ENCODE results near the gene PRKCA. TPM values are rescaled to one million over a fixed set of nuclear protein-coding genes. Genes with fewer than 3 reads are reported as not detected.

PRKCA gene
- total and polyA plus RNA-seq, 10 of the 15 experiments (the other 5 are each of a cell fraction or from before 2014, with no cell fraction given): 0.11 to 14.6 (median 0.72) TPM

- ATAC-seq (no peak), DNase-seq (ENCODE audit: low read depth, low spot score) (no peak), FAIRE-seq (no peak)
- Histone ChIP-seq H3K27me3 (replicated peaks in 1 of 2; ENCODE audit: control insufficient read depth in 2 of 2, insufficient read depth in 2 of 2, low read length in 1 of 2) (peaks cover 0 to 5% of the 10 kb centered on the region in 2 experiments; a peak in 2 of 4 replicates), H3K9ac (ENCODE audit: control insufficient read depth, insufficient read depth, low read length) (no peak overlapping the region), H3K4me1 (ENCODE audit: control insufficient read depth, insufficient read depth, low read length) (no peaks in the 10 kb centered on the region), H2AFZ (ENCODE audit: control insufficient read depth, low read depth, low read length) (no peak overlapping the region), H3K79me2 (ENCODE audit: control insufficient read depth, insufficient read depth, low read length) (no peaks in the 10 kb centered on the region), H4K20me1 (ENCODE audit: control insufficient read depth, insufficient read depth) (no peaks in the 10 kb centered on the region), H3K4me2 (ENCODE audit: control insufficient read depth, insufficient read depth) (no peak overlapping the region), H3K36me3 (ENCODE audit: control insufficient read depth in 2 of 2, insufficient read depth in 2 of 2, low read length in 1 of 2) (no peaks in the 10 kb centered on the region), H3K4me3 (no peak overlapping the region), H3K27ac (ENCODE audit: control insufficient read depth, insufficient read depth) (no peak overlapping the region), H3K9me3 (replicated peaks; ENCODE audit: control insufficient read depth, insufficient read depth, low read length) (no peaks in the 10 kb centered on the region)
- CTCF ChIA-PET: interaction anchor here (1.4 kb wide), 1 partner anchor 15 kb away, joined by 5 read pairs; no protein-coding TSS in a partner anchor
- TF ChIP-seq DPF2 (IDR thresholded peaks at IDR 0.05) (no peak), PML (IDR thresholded peaks at IDR 0.05; ENCODE audit: low read length) (no peak), CEBPB (IDR thresholded peaks at IDR 0.05; ENCODE audit: borderline replicate concordance in 1 of 2, low read depth in 2 of 2, low read length in 2 of 2) (no peak), ATF2 (IDR thresholded peaks at IDR 0.05; ENCODE audit: low read length) (no peak), NR2C1 (IDR thresholded peaks at IDR 0.05) (no peak), SIX5 (IDR thresholded peaks at IDR 0.05; ENCODE audit: low read depth, low read length, severe bottlenecking) (no peak), FOXK2 (IDR thresholded peaks at IDR 0.05) (no peak), BHLHE40 (IDR thresholded peaks at IDR 0.05; ENCODE audit: borderline replicate concordance in 1 of 2, low read depth in 2 of 2, low read length in 1 of 2) (no peak)
- RAD21 ChIA-PET (ENCODE audit: unreplicated experiment): no interaction called here
- POLR2A ChIA-PET: no interaction called here
- SMC1A ChIA-PET (ENCODE audit: uncharacterized antibody, unreplicated experiment): no interaction called here
- 33% methylated on average over 5 of the region's 5 CpGs for WGBS (ENCODE audit: insufficient coverage, insufficient replicate concordance, low lambda C conversion rate, missing lambda C conversion rate)
- in situ Hi-C loops (cut with MboI) (no loop called here), intact Hi-C loops (cut with micrococcal nuclease; ENCODE audit: unreplicated experiment) (no loop called here)
- no TSS peak for BruUV-seq (replicated peaks)
Measured at GRCh38 chr17:66740226-66740625, 437.8 kb downstream of the PRKCA start.

All from GM12878 (cell line).